D341Med (cell line): ENCODE measurements around the gene NT5E.
"Not testable (repeated sequence)": the region's sequence is repeated elsewhere in the genome, so short reads cannot be mapped to it uniquely, and the experiment has no call there.

Experiments
- DNase-seq: peaks from one replicate; pipeline ENCODE4 v3.0.0; 2012; ENCODE audit warnings: low spot score

The NT5E gene

GRCh38 chr6:85449818-85450759 lies at the start of gene NT5E:
Gene NT5E, plus strand, starts transcription at chr6:85450083. Its CDS starts 57 bp downstream, at chr6:85450140.
- peak; percentile 78 for DNase-seq

- no peak for DNase-seq
These were observed 49.6 kb upstream of the NT5E start for GRCh38 chr6:85400331-85400730.

GRCh38 chr6:85401186-85402021 lies 48.5 kb upstream of the NT5E start:
- DNase-seq, result no peak

- no peak for DNase-seq
These were observed 47.8 kb upstream of the NT5E start for GRCh38 chr6:85402071-85402470.

- DNase-seq, result no peak
These were observed 47.0 kb upstream of the NT5E start for GRCh38 chr6:85402922-85403321.

- DNase-seq, result no peak
These were observed 46.4 kb upstream of the NT5E start for GRCh38 chr6:85403331-85404015.

- DNase-seq, result not testable (repeated sequence)
These were observed 45.8 kb upstream of the NT5E start for GRCh38 chr6:85404016-85404563.

GRCh38 chr6:85404564-85405174 lies 45.2 kb upstream of the NT5E start:
- no peak for DNase-seq

GRCh38 chr6:85405175-85405852 lies 44.6 kb upstream of the NT5E start:
- DNase-seq, result no peak

- DNase-seq, result no peak
These were observed 44.1 kb upstream of the NT5E start for GRCh38 chr6:85405853-85406198.

GRCh38 chr6:85406641-85407075 lies 43.2 kb upstream of the NT5E start:
- DNase-seq, result no peak

- no peak for DNase-seq
These were observed 41.8 kb upstream of the NT5E start for GRCh38 chr6:85408039-85408438.

- no peak for DNase-seq
These were observed 36.9 kb upstream of the NT5E start for GRCh38 chr6:85412911-85413430.

- no peak for DNase-seq
These were observed 33.8 kb upstream of the NT5E start for GRCh38 chr6:85416049-85416448.

- no peak for DNase-seq
These were observed 33.1 kb upstream of the NT5E start for GRCh38 chr6:85416766-85417165.

- DNase-seq, result no peak
These were observed 32.5 kb upstream of the NT5E start for GRCh38 chr6:85417336-85417735.

- DNase-seq, result no peak
These were observed 31.8 kb upstream of the NT5E start for GRCh38 chr6:85418059-85418458.

- no peak for DNase-seq
These were observed 30.7 kb upstream of the NT5E start for GRCh38 chr6:85419046-85419759.

GRCh38 chr6:85420551-85420950 lies 29.3 kb upstream of the NT5E start:
- DNase-seq, result no peak

GRCh38 chr6:85421181-85421580 lies 28.7 kb upstream of the NT5E start:
- no peak for DNase-seq
